Measurements from ENCODE around the gene SLC2A9. TPM values are rescaled to one million over a fixed set of nuclear protein-coding genes. Genes with fewer than 3 reads are reported as not detected.

Gene SLC2A9
- total and polyA plus RNA-seq, 8 donors = 1.2 to 5.7 (median 2.4) TPM

- H3K9me3 ChIP-seq = no peaks in the 10 kb centered on the region
- intact Hi-C loops (cut with DNase I) = no loop called here
- no peak overlapping the region for H3K27ac ChIP-seq
- ATAC-seq (peak in 2 of 4 donors; percentile 40 to 41), FAIRE-seq (no peak), DNase-seq (no peak)
- no peak overlapping the region for H3K4me3 ChIP-seq
- no peaks in the 10 kb centered on the region for H3K27me3 ChIP-seq
- H3K4me1 ChIP-seq = no peaks in the 10 kb centered on the region
- H3K36me3 ChIP-seq = no peaks in the 10 kb centered on the region
- 44 to 52% methylated on average over 6 of the region's 6 CpGs for WGBS, 2 donors
- TF ChIP-seq CTCF (IDR thresholded peaks at IDR 0.05) = no peak
Measured at GRCh38 chr4:9880406-9881197, 140.7 kb downstream of the SLC2A9 start.

- ATAC-seq (no peak), FAIRE-seq (no peak), DNase-seq (no peak)
- H3K4me1 ChIP-seq = no peaks in the 10 kb centered on the region
- no peak overlapping the region for H3K27ac ChIP-seq
- no peaks in the 10 kb centered on the region for H3K27me3 ChIP-seq
- H3K9me3 ChIP-seq = no peaks in the 10 kb centered on the region
- no peak for TF ChIP-seq CTCF (IDR thresholded peaks at IDR 0.05)
- intact Hi-C loops (cut with DNase I) = no loop called here
- no peaks in the 10 kb centered on the region for H3K36me3 ChIP-seq
- no peak overlapping the region for H3K4me3 ChIP-seq
- 27 to 31% methylated on average over 3 of the region's 3 CpGs for WGBS, 2 donors
Measured at GRCh38 chr4:9877123-9877522, 144.2 kb downstream of the SLC2A9 start.

- FAIRE-seq (no peak), DNase-seq (no peak), ATAC-seq (peak in 1 of 4 donors; percentile 25)
- H3K27me3 ChIP-seq = no peaks in the 10 kb centered on the region
- H3K36me3 ChIP-seq = no peaks in the 10 kb centered on the region
- no peaks in the 10 kb centered on the region for H3K9me3 ChIP-seq
- intact Hi-C loops (cut with DNase I) = no loop called here
- H3K27ac ChIP-seq = no peak overlapping the region
- 85 to 86% methylated on average over 1 of the region's 1 CpG for WGBS, 2 donors
- no peak overlapping the region for H3K4me3 ChIP-seq
- no peaks in the 10 kb centered on the region for H3K4me1 ChIP-seq
- no peak for TF ChIP-seq CTCF (IDR thresholded peaks at IDR 0.05)
Measured at GRCh38 chr4:9875516-9875915, 145.8 kb downstream of the SLC2A9 start.

- FAIRE-seq (no peak), DNase-seq (no peak), ATAC-seq (no peak)
- no peaks in the 10 kb centered on the region for H3K36me3 ChIP-seq
- no peaks in the 10 kb centered on the region for H3K27me3 ChIP-seq
- intact Hi-C loops (cut with DNase I) = no loop called here
- no peak overlapping the region for H3K4me3 ChIP-seq
- no peak for TF ChIP-seq CTCF (IDR thresholded peaks at IDR 0.05)
- no peaks in the 10 kb centered on the region for H3K4me1 ChIP-seq
- no peaks in the 10 kb centered on the region for H3K9me3 ChIP-seq
- 82 to 85% methylated on average over 5 of the region's 5 CpGs for WGBS, 2 donors
- no peak overlapping the region for H3K27ac ChIP-seq
Measured at GRCh38 chr4:9874385-9874784, 146.9 kb downstream of the SLC2A9 start.

GRCh38 chr4:9870165-9870790 is 151.0 kb downstream of the SLC2A9 start:
- no peak overlapping the region for H3K4me3 ChIP-seq
- ATAC-seq (no peak), FAIRE-seq (no peak), DNase-seq (no peak)
- H3K27me3 ChIP-seq = no peaks in the 10 kb centered on the region
- H3K27ac ChIP-seq = no peak overlapping the region
- WGBS, 2 donors = 62 to 77% methylated on average over 10 of the region's 10 CpGs
- H3K4me1 ChIP-seq = no peaks in the 10 kb centered on the region
- intact Hi-C loops (cut with DNase I) = no loop called here
- no peaks in the 10 kb centered on the region for H3K9me3 ChIP-seq
- H3K36me3 ChIP-seq = no peaks in the 10 kb centered on the region
- TF ChIP-seq CTCF (IDR thresholded peaks at IDR 0.05) = no peak

Measured in pancreas (tissue), 10 donors.